ENCODE results near the gene DGKG. TPM values are rescaled to one million over a fixed set of nuclear protein-coding genes. Genes with fewer than 3 reads are reported as not detected.

The DGKG gene
- total RNA-seq, 1 donor from 2014 or later: 4.7 TPM

DNA sequence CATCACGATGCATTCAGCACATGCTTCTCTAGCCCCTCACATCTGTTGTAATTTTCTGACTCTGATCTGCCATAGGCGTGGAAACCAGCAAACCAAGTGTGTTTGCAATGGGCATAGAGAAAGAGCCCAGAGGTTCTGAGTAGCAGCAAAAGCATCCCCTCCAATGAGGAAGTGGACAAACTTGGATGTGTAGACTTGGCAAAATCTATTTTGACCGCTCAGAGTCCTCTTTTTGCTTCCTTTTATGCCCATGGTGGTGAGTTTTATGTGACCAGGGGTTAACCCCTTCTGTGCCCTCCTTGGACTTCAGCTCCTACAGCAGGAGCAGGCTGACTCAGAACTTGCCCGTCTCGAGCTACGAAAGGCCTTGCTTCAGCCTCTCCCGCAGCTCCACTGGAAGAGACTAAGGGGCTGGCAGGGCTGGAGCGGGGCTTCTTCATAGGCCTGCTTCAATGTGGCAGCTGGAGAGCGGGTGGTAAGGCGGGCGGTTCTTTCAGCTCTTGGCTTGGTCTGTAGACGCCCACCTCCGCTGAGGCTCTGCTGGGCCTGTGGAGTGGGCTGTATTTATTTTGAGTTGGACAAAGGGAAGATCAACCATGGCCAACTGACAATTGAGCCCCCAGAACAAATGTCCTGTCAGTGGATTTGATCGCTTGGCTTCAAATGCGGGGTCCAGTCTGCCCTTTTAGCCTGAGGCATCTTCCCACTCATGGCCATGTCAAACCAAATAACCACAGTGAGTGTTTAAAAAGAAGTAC is 246.6 kb downstream of the DGKG start:
- peaks cover 6% of the 10 kb centered on the region for H3K4me1 ChIP-seq
- H3K27me3 ChIP-seq: peaks cover 6% of the 10 kb centered on the region
- H3K4me3 ChIP-seq: no peak overlapping the region
- H3K9me3 ChIP-seq: no peaks in the 10 kb centered on the region
- DNase-seq: no peak
- TF ChIP-seq, protein P1, sequence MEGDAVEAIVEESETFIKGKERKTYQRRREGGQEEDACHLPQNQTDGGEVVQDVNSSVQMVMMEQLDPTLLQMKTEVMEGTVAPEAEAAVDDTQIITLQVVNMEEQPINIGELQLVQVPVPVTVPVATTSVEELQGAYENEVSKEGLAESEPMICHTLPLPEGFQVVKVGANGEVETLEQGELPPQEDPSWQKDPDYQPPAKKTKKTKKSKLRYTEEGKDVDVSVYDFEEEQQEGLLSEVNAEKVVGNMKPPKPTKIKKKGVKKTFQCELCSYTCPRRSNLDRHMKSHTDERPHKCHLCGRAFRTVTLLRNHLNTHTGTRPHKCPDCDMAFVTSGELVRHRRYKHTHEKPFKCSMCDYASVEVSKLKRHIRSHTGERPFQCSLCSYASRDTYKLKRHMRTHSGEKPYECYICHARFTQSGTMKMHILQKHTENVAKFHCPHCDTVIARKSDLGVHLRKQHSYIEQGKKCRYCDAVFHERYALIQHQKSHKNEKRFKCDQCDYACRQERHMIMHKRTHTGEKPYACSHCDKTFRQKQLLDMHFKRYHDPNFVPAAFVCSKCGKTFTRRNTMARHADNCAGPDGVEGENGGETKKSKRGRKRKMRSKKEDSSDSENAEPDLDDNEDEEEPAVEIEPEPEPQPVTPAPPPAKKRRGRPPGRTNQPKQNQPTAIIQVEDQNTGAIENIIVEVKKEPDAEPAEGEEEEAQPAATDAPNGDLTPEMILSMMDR (IDR thresholded peaks at IDR 0.05): no peak
- intact Hi-C loops (cut with DNase I): no loop called here
- no peak overlapping the region for H3K27ac ChIP-seq
- H3K36me3 ChIP-seq: no peaks in the 10 kb centered on the region
- ATAC-seq: no peak

DNA sequence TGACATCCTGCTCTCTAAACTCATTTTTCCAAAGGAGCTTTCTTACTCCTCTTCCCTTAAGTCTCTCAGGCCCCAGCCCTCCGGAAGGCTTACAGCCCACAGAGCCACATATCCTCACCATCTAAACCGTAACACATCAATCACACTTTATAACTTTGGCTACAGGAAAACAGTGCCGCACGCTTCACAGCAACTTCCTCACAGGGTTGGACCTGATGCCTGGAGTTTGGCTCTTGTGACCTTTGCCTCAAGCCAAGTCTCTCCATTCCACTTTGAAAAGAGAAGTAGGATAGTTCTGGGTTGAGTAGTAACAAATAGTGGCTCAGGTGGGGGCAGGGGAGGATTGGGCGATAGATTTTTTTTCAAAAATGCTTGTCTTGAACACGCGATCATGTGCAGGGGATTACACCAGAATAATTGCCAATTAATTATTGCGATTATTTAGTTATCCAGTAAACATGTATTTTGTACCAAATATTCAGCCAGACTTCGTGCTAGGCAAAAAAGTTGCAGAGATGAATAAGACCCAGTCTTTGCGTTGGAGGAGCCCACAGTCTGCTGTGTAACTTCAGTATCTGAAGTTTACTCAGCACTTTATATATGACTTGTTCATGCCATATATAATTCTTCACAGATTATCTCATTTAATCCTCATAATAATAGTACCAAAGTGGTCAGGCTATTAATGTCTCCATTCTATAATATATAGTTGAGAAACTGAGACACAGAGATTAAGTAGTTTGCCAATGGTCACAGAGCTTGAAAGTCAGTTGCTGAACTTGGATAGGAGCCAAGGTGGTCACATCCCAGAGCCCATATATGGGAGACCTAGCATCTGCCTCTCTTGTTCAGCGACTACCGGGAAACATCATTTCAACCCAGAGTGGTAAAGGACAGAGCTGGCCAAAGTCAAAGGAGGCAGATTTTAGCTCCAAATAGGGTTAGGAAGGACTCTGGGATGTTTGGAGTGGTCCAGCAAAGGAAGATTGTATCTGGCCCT is 250.8 kb downstream of the DGKG start:
- H3K36me3 ChIP-seq: no peaks in the 10 kb centered on the region
- H3K27me3 ChIP-seq: peaks cover 6% of the 10 kb centered on the region
- no peak overlapping the region for H3K27ac ChIP-seq
- DNase-seq (no peak), ATAC-seq (no peak)
- intact Hi-C loops (cut with DNase I): no loop called here
- peaks cover 9% of the 10 kb centered on the region for H3K4me1 ChIP-seq
- no peak overlapping the region for H3K4me3 ChIP-seq
- TF ChIP-seq, protein P1 (IDR thresholded peaks at IDR 0.05): no peak
- H3K9me3 ChIP-seq: no peaks in the 10 kb centered on the region

GRCh38 chr3:186109897-186110803 is 251.9 kb downstream of the DGKG start:
- Histone ChIP-seq H3K9me3 (no peaks in the 10 kb centered on the region), H3K36me3 (no peaks in the 10 kb centered on the region), H3K4me1 (peaks cover 17% of the 10 kb centered on the region), H3K4me3 (peak overlapping the region; percentile 79), H3K27ac (peak overlapping the region; percentile 88), H3K27me3 (peaks cover 6% of the 10 kb centered on the region)
- ATAC-seq (peak; percentile 2), DNase-seq (peak; percentile 77)
- intact Hi-C loops (cut with DNase I): no loop called here
- TF ChIP-seq, protein P1 (IDR thresholded peaks at IDR 0.05): no peak

- peaks cover 6% of the 10 kb centered on the region for H3K27me3 ChIP-seq
- peak; percentile 99 for DNase-seq
- ATAC-seq: peak; percentile 96
- peaks cover 19% of the 10 kb centered on the region for H3K4me1 ChIP-seq
- TF ChIP-seq, protein P1 (IDR thresholded peaks at IDR 0.05): no peak
- peak within 1 kb of the TSS; percentile 79 for H3K4me3 ChIP-seq
- H3K27ac ChIP-seq: peak within 1 kb of the TSS; percentile 88
- intact Hi-C loops (cut with DNase I): no loop called here
- H3K36me3 ChIP-seq: peaks cover 3% of the 10 kb centered on the region
- no peaks in the 10 kb centered on the region for H3K9me3 ChIP-seq
These were observed 252.8 kb downstream of the DGKG start, which contains the start of gene ETV5 for GRCh38 chr3:186108941-186109865. Gene ETV5 (minus strand): TSS chr3:186109089. CDS start chr3:186105868, 3,221 bp downstream.
